ENCODE measurements around the gene PPFIA4. TPM values are rescaled to one million over a fixed set of nuclear protein-coding genes. Genes with fewer than 3 reads are reported as not detected.

The PPFIA4 gene
- total RNA-seq, 1 donor from 2014 or later = 1.2 TPM

DNA sequence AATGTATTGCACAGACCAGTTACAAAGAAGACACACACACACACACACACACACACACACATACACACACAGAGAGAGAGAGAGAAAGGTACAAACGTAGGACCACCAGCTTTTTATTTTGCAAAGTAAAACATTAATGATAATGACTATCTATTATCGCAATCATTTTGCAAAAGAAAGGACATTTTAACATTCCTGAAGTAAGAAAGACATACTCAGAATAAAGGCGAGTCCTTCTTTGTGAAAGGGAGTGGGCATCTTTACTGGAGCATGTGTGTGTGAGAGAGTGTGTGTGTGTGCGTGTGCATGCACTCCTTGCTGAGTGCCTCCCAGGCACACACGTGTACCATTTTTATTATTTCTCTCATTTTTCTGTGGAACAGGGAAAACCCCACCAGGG, 28.4 kb downstream of the PPFIA4 start:
- no peak for DNase-seq (ENCODE audit: low spot score, unreplicated experiment)
- TF ChIP-seq, protein P1, sequence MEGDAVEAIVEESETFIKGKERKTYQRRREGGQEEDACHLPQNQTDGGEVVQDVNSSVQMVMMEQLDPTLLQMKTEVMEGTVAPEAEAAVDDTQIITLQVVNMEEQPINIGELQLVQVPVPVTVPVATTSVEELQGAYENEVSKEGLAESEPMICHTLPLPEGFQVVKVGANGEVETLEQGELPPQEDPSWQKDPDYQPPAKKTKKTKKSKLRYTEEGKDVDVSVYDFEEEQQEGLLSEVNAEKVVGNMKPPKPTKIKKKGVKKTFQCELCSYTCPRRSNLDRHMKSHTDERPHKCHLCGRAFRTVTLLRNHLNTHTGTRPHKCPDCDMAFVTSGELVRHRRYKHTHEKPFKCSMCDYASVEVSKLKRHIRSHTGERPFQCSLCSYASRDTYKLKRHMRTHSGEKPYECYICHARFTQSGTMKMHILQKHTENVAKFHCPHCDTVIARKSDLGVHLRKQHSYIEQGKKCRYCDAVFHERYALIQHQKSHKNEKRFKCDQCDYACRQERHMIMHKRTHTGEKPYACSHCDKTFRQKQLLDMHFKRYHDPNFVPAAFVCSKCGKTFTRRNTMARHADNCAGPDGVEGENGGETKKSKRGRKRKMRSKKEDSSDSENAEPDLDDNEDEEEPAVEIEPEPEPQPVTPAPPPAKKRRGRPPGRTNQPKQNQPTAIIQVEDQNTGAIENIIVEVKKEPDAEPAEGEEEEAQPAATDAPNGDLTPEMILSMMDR (IDR thresholded peaks at IDR 0.05; ENCODE audit: unreplicated experiment) = no peak
- Mint-ChIP-seq H3K9me3 (ENCODE audit: low read depth) (no peaks in the 10 kb centered on the region), H3K36me3 (ENCODE audit: insufficient read depth) (no peaks in the 10 kb centered on the region), H3K27ac (no peak overlapping the region), H3K4me3 (ENCODE audit: low read depth) (no peak overlapping the region), H3K27me3 (peaks cover 60% of the 10 kb centered on the region), H3K4me1 (ENCODE audit: low read depth) (no peaks in the 10 kb centered on the region)

DNA sequence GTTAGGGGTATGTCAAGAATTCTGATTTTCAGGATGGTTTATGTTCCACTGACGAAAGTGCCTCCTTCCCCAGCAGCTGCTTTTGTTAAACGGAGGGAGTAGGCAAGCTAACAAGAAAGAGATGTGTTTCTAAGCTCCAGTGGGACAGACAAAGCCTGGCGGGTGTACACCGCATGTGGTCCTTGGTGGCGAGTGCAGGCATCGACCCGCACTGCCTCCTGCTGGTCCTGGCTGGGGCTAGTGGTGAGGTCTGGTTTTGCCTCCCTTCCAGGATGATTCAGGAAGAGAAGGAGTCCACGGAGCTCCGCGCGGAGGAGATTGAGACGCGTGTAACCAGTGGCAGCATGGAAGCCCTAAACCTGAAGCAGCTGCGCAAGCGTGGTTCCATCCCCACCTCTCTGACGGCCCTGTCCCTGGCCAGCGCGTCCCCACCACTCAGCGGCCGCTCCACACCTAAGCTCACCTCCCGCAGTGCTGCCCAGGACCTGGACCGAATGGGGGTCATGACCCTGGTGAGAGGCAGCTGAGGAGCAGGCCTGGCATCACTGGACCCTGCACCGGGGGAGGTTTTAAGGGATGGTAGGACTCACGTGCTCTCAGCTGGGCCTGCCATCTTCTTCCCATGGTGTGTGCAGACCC, 29.0 kb downstream of the PPFIA4 start:
- DNase-seq (ENCODE audit: low spot score, unreplicated experiment) = no peak

DNA sequence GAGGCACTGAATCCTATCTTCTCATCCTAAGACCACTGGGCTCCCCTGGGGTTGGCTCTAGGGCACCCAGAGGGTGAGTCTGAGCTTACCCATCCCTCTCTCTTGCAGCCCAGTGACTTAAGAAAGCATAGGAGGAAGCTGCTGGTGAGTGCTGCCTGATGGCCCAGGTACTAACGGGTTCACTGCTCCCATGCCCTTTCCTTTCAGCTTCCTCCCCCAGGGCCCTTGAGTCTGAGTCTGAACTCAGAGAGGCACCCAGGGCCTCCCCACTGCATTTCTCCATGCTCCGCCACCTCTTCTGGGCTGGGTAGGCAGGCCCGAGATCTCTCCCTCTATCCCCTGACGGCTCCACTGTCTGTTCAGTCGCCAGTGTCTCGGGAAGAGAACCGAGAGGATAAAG, 29.7 kb downstream of the PPFIA4 start:
- H3K4me1 Mint-ChIP-seq (ENCODE audit: low read depth) = no peaks in the 10 kb centered on the region
- no peaks in the 10 kb centered on the region for H3K9me3 Mint-ChIP-seq (ENCODE audit: low read depth)
- peaks cover 52% of the 10 kb centered on the region for H3K27me3 Mint-ChIP-seq
- no peaks in the 10 kb centered on the region for H3K36me3 Mint-ChIP-seq (ENCODE audit: insufficient read depth)
- TF ChIP-seq, protein P1 (IDR thresholded peaks at IDR 0.05; ENCODE audit: unreplicated experiment) = no peak
- H3K27ac Mint-ChIP-seq = no peak overlapping the region
- no peak for DNase-seq (ENCODE audit: low spot score, unreplicated experiment)
- no peak overlapping the region for H3K4me3 Mint-ChIP-seq (ENCODE audit: low read depth)

More for the DNA sequence above, 29.0 kb downstream of the PPFIA4 start:
- Mint-ChIP-seq H3K4me1 (ENCODE audit: low read depth) (no peaks in the 10 kb centered on the region), H3K9me3 (ENCODE audit: low read depth) (no peaks in the 10 kb centered on the region), H3K27ac (no peak overlapping the region), H3K4me3 (ENCODE audit: low read depth) (no peak overlapping the region), H3K27me3 (peaks cover 59% of the 10 kb centered on the region), H3K36me3 (ENCODE audit: insufficient read depth) (no peaks in the 10 kb centered on the region)
- TF ChIP-seq, protein P1 (IDR thresholded peaks at IDR 0.05; ENCODE audit: unreplicated experiment) = peak; percentile 9

DNA sequence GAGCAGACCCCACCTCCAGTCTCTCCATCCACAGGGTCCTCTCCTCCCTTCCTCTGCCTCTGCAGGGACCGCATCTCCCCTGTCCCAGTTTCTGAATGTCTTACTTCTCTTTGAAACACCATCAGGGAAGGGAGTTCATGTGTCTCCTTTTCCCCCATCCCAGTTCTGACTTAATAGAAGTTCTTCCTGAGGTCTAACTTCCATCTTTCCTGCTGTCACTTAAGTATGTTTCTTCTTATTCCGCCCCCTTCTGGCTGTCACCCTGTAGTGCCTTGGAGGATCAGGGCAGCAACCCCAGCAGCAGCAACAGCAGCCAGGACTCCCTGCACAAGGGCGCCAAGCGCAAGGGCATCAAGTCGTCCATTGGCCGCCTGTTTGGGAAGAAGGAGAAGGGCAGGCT, 30.2 kb downstream of the PPFIA4 start:
- Mint-ChIP-seq H3K27me3 (peaks cover 47% of the 10 kb centered on the region), H3K9me3 (ENCODE audit: low read depth) (no peaks in the 10 kb centered on the region), H3K36me3 (ENCODE audit: insufficient read depth) (no peaks in the 10 kb centered on the region), H3K4me3 (ENCODE audit: low read depth) (no peak overlapping the region), H3K4me1 (ENCODE audit: low read depth) (no peaks in the 10 kb centered on the region), H3K27ac (peak overlapping the region; percentile 41)
- no peak for DNase-seq (ENCODE audit: low spot score, unreplicated experiment)
- TF ChIP-seq, protein P1 (IDR thresholded peaks at IDR 0.05; ENCODE audit: unreplicated experiment) = no peak

DNA sequence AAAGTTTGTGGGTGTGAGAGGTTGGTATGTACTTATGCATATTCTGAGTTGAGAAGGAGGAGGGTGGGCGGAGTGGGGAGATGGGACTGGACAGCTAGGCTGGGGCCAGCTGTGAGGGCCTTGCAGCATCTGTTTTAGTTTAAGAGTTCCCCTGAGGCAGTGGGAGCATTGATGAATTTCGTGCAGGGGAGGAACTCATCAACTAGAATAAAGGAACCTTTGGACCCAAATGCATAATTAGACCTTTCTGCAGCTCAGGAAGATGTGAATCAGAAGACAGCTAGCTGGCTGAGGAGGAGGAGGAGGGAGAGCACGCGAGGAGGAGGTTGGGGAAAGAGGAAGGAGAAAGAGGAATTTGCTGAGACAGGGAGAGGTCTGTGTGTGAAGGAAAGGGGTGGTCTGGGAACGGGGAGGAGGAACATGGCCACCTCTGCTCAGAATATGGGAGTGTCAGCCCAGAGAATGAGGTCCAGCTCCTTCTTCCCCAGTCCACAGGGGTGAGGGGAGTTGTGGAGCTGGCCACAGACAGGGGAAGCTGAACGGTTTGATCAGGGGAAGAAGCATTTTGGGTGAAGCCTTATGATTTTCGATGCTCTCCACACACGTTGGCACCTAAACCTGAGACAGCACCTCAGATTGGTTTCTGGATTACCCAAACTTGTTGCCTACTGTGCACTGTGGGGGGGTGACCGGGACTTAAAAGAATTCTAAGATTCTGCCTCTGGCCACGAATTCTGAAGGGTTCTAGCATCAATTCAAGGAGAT, 31.8 kb downstream of the PPFIA4 start:
- Mint-ChIP-seq H3K4me3 (ENCODE audit: low read depth) (no peak overlapping the region), H3K9me3 (ENCODE audit: low read depth) (no peaks in the 10 kb centered on the region), H3K4me1 (ENCODE audit: low read depth) (peaks cover 1% of the 10 kb centered on the region), H3K27me3 (peaks cover 38% of the 10 kb centered on the region), H3K36me3 (ENCODE audit: insufficient read depth) (no peaks in the 10 kb centered on the region), H3K27ac (no peak overlapping the region)
- DNase-seq (ENCODE audit: low spot score, unreplicated experiment) = no peak
- TF ChIP-seq, protein P1 (IDR thresholded peaks at IDR 0.05; ENCODE audit: unreplicated experiment) = no peak
